GM21576 (cell line): ENCODE measurements around the gene CST5.
"Not testable (repeated sequence)": the region's sequence is repeated elsewhere in the genome, so short reads cannot be mapped to it uniquely, and the experiment has no call there.

Experiments used
- ATAC-seq: cut with Tn5 transposase; IDR thresholded peaks from one replicate; pipeline ENCODE4 v1.9.1; 2021; ENCODE audit warnings: mild to moderate bottlenecking, moderate library complexity; ENCODE audit not compliant: unreplicated experiment

Gene CST5

GRCh38 chr20:23856736-23857135 is 22.8 kb downstream of the CST5 start:
- ATAC-seq = no peak

GRCh38 chr20:23856226-23856625 is 23.3 kb downstream of the CST5 start:
- no peak for ATAC-seq

- no peak for ATAC-seq
Observed at GRCh38 chr20:23841693-23842092, 37.9 kb downstream of the CST5 start.

- no peak for ATAC-seq
Observed at GRCh38 chr20:23835716-23836115, 43.8 kb downstream of the CST5 start.

- no peak for ATAC-seq
Observed at GRCh38 chr20:23832775-23833513, 46.6 kb downstream of the CST5 start.

GRCh38 chr20:23831961-23832360 is 47.6 kb downstream of the CST5 start:
- ATAC-seq = not testable (repeated sequence)

GRCh38 chr20:23826541-23827021 is 53.0 kb downstream of the CST5 start, which contains the start of gene CST2:
TSS of gene CST2 (minus strand) at chr20:23826729. CDS start at chr20:23826660, 69 bp downstream.
- no peak for ATAC-seq
